ENCODE measurements around the gene NLRP3.
"Not testable (repeated sequence)": the region's sequence is repeated elsewhere in the genome, so short reads cannot be mapped to it uniquely, and the experiment has no call there.

Gene NLRP3

GRCh38 chr1:247392088-247392487 is 23.9 kb upstream of the NLRP3 start:
- DNase-seq: no peak

GRCh38 chr1:247395075-247395474 is 20.9 kb upstream of the NLRP3 start:
- not testable (repeated sequence) for DNase-seq

- no peak for DNase-seq
Measured at GRCh38 chr1:247400685-247401084, 15.3 kb upstream of the NLRP3 start.

GRCh38 chr1:247401310-247402119 is 14.5 kb upstream of the NLRP3 start:
- DNase-seq: no peak

- DNase-seq: no peak
Measured at GRCh38 chr1:247402120-247402675, 13.8 kb upstream of the NLRP3 start.

- no peak for DNase-seq
Measured at GRCh38 chr1:247406014-247406656, 9.8 kb upstream of the NLRP3 start.

- no peak for DNase-seq
Measured at GRCh38 chr1:247407180-247407616, 8.8 kb upstream of the NLRP3 start.

GRCh38 chr1:247408100-247408499 is 7.9 kb upstream of the NLRP3 start:
- DNase-seq: no peak

- DNase-seq: no peak
Measured at GRCh38 chr1:247409869-247410544, 6.0 kb upstream of the NLRP3 start.

- no peak for DNase-seq
Measured at GRCh38 chr1:247411621-247412327, 4.2 kb upstream of the NLRP3 start.

- no peak for DNase-seq
Measured at GRCh38 chr1:247417831-247418230, 1.9 kb downstream of the NLRP3 start.

GRCh38 chr1:247419336-247419735 is 3.4 kb downstream of the NLRP3 start:
- DNase-seq: no peak

GRCh38 chr1:247421074-247421473 is 5.1 kb downstream of the NLRP3 start:
- no peak for DNase-seq

GRCh38 chr1:247429496-247429895 is 13.5 kb downstream of the NLRP3 start:
- no peak for DNase-seq

- no peak for DNase-seq
Measured at GRCh38 chr1:247430434-247430833, 14.5 kb downstream of the NLRP3 start.

GRCh38 chr1:247431643-247432042 is 15.7 kb downstream of the NLRP3 start:
- no peak for DNase-seq

GRCh38 chr1:247434005-247434404 is 18.0 kb downstream of the NLRP3 start:
- no peak for DNase-seq

- DNase-seq: no peak
Measured at GRCh38 chr1:247435030-247435758, 19.2 kb downstream of the NLRP3 start.

GRCh38 chr1:247435759-247436147 is 19.8 kb downstream of the NLRP3 start:
- DNase-seq: no peak

GRCh38 chr1:247437551-247438505 is 21.9 kb downstream of the NLRP3 start:
- DNase-seq: no peak
